GM18499 (cell line): Measurements from ENCODE around the gene AMIGO3.

ENCODE experiments used
- ATAC-seq: cut with Tn5 transposase; IDR thresholded peaks from one replicate; pipeline ENCODE4 v1.9.1; 2021; ENCODE audit warnings: moderate number of reproducible peaks; ENCODE audit not compliant: insufficient read depth, unreplicated experiment

Gene AMIGO3

DNA sequence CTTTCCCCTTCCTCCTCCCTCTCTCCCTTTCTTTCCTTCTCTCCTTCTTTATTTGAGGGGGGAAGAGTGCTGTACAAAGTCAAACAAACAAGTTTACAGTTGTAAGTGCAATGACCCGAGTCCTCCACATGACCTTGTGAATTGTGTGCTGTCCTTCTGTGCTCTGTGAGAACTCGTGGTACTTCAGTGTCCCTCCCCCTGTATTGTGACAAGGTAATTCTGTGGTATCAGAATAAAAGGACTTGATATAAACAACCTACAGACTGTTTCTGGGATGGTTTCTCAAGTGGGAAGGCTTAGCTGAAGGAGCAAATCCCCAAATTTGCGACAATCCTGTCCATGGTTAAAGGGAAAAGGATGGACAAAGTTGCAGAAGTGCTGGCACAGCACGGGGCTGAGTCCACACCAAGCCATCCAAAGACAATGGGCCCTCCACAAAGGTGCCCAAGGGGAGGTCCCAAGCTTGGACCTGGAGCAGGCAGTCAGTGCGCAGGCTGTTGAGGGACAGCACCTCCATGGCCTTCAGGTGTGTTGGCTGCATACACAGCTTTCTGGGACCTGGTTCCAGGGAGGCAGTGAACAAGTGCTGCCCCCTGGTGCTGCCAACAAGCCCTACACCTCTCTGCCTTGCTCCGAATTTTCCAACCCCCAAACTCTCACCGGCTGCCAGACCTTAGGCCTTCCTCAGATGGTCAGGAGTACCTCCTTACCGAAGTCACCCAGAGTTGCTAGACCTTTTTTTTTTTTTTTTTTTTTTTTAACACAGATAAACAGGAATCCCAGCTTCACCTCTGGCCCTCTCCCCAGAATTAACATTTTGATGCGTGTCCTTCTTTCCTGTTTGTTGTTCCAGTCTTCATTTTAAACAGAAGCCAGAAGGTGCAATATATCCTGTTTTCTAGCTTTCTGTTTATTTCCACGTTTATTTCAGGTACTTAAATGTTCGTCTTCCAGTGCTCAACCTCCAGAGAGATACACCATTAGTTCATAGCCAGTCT is 47.9 kb downstream of the AMIGO3 start:
- no peak for ATAC-seq

GRCh38 chr3:49670940-49671290 is 48.6 kb downstream of the AMIGO3 start:
- no peak for ATAC-seq

DNA sequence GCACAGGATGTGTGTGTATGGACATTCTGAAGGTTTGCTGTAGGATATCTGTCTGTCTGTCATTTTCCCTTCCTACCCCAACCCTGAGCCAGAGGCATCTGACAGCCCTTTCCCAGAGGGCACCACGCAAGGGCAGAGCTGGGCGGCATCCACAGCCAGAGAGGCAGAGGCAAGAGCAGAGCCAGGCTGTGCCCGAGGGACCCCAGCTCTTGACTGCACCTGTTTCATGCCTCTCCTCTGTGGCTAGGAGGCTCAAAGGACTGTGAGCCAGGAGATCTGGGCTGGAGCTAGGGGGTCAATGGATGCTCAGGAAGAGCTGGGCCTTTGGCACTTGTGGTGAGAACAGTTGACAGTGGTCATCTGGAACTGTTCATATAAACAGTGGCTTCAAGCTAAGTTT is 50.1 kb downstream of the AMIGO3 start:
- no peak for ATAC-seq

- ATAC-seq: no peak
Measured at GRCh38 chr3:49668861-49669260, 50.6 kb downstream of the AMIGO3 start.

DNA sequence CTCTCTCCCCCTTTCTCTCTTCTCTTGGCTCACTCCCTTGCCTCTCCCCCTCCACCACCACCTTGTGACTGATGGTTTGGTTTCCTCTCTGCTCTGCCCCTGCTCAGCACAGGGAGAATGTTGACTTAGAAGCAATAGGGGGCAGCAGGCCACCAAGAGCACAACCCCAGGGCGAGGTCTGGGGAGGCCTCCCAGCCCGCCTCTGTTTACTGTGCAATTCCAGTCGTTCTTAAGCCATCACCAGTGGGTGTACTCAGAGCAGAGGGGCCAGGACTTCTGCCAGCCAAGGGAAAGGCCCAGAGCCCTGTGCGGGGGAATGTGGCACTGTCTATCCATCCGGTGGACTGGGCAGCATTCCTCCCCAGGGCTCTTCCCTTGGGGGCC is 51.1 kb downstream of the AMIGO3 start:
- ATAC-seq: no peak

DNA sequence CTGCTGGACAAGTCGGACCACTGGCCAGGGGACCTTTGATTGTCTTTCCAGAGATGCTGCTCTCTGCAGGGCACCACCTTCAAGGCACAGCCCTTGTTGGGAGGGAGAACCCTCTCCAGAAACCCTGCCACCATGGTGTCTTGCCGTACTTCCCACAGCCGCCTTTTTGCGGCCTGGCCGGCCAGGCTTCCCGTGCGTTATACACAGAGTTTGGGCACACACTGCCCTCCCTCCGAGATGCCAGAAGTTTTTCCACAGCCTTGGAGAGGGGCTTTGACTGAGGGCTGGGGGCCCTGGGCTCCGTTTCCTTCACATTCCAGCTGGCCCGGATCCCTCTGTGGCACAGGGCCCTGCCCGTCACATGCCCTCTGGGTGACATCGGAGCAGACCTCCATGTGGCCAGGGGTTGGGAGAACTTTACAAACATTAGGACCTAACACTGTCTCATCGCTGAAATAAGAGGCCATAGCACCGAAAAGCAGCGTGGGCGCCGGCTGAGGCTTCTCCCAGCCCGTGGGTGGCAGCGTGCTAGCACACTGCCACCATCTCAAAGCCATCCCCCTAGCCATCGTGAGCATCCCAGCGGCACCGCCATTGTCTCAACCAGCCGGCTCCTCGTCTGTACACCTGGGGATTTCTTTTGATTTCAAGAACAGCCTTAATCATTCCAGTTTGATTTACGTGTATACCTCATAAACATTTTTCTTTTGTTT is 51.6 kb downstream of the AMIGO3 start:
- no peak for ATAC-seq
